GM21381 (cell line): ENCODE results near the gene RNASE12.
"Not testable (repeated sequence)": the region's sequence is repeated elsewhere in the genome, so short reads cannot be mapped to it uniquely, and the experiment has no call there.

Source experiments
- ATAC-seq: cut with Tn5 transposase; IDR thresholded peaks from one replicate; pipeline ENCODE4 v1.9.1; 2021; ENCODE audit warnings: mild to moderate bottlenecking, moderate library complexity; ENCODE audit not compliant: unreplicated experiment

RNASE12 gene

DNA sequence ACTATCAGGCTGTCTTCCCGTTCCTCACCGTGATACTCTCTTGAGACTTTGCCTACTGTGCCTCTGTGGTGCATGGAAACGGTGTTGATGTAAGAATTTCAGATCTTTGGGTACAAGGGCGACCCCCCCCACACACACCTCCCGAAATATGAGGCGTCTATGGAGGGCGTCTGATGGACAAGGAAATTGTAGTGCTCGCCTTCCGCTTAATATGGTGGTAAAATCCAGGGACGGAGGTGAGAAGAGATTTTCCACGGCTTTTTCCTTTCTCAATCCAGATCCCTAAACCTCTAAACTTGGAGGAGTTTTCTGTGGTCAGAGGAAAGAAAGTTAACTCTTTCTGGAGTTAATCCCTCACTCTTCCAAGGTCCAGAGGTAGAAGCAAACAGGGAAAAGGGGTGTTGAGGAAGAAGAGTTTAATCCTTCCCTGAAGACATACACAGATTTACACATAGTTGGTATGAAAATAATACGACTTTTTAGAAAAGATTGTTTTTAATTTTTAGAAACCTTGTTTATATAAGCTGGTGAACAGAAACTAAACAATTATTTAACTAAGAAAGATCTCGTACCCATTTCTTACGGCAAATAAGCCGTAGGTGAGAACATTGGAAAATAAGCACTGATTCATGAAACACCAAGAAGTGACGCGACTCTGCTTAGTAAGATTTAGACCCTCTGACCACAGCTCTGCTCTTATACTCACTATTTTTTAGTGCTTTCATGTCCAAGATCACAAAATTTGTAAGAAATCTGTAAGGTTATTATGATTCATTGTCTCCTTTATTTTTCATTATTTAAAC, 23.1 kb upstream of the RNASE12 start:
- ATAC-seq = peak; percentile 3

DNA sequence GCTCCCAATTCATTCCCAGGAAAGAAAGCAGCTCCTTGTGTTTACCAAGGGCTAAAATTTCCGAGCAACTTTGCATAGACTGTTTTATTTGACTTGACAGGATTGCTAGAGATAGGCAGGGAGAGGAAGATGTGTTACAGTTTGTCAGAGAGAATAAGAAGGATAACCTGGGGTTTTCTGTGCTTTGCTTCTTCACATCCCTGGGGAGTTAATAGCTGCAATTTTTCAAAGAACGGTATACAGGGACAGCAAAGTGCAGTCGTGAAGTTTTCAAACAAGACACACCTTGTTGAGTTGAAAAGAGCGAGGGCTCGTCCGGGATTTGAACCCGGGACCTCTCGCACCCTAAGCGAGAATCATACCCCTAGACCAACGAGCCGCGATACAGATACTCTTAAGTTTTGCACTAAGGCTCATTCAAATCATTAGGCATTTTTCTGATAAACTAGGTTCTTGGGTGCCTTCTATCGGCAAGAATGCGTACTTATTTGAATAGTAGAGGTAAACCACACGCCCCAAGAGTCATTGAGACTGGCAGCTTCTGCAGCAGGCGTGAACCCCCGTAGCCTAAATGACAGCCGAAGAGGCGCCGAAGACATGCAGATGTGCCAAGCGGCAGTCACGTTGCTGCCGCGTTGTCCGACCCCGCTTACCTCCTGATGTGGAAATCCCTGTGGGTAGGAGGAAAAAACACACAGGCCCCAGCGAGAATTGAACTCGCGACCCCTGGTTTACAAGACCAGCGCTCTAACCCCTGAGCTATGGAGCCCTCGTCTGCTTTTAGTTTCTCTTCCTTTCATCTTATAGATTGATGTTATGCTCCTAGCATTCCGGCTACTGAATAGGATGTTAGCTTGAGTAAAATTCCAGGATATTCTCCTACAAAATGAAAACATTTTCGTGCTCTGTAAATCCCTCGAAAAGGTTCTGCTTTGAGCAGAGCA, 22.2 kb upstream of the RNASE12 start:
- peak; percentile 62 for ATAC-seq

DNA sequence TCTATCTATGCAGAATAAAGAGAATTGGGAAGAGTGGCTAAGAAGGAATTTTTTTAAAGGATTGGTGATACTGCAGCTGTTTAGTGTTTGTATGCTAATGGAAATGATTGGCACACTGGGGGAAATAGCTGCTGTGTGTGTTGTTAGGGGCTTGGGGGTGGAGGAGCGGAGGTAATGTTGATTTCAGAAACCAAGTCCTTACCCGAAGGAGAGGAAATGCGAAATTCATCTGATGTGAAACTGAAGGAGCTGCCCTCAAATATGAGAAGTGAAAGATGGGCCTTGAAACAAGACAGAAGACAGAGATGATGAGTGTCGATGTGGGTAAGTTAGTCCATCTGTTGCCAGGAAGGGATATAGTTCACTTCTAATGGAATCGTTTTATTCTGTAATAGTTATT, 21.2 kb upstream of the RNASE12 start:
- ATAC-seq = no peak

DNA sequence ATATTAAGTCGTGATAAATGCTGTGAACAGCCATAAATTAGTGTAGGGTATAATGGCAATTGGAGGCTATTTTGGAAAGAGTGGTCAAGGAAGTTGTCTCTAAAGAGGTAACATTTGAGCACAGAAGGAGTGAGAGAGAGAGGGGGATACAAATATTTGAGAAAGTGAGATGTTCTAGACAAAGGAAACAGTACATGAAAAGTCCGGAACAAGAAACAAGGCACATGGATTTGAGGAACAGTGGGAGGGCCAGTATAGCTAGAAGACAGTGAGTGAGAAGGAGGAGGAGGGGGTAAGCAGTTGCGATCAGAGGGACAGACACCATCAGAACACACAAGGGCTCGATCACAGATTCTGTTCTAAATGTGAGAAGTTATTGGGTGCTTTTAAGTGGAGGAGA, 20.1 kb upstream of the RNASE12 start:
- ATAC-seq = no peak

DNA sequence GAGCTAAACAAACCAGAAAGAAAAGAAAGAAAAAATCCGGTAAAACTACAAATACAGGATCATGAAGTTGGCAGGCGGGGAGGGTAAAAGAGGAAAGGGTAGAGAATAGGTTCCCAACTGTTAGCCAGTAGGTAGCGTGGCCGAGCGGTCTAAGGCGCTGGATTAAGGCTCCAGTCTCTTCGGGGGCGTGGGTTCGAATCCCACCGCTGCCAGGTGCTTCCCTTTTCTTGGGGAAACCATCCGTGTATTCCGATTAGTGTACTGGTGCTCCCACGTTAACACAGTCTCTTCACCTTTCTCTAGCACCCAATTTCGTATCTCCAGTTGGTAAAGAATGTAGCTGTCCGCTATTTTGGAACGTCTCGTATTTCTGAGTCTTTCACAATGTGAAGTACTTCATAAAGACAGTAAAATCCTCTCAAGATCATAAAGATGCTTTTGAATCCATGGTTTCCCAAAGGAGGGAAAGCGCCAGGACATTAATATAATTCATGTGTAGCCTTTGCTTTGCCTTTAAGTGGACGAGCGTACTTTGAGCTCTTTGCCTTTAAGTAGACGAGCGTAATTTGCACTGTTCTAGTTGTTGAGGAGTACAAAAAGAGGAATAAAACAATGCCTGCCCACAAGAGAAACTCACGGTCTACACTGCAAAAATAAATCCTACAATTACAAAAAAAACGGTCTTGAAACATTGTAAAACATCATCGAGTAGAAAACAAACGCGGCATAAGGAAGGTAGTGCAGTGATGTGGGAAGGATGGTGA, 19.0 kb upstream of the RNASE12 start:
- ATAC-seq = no peak

DNA sequence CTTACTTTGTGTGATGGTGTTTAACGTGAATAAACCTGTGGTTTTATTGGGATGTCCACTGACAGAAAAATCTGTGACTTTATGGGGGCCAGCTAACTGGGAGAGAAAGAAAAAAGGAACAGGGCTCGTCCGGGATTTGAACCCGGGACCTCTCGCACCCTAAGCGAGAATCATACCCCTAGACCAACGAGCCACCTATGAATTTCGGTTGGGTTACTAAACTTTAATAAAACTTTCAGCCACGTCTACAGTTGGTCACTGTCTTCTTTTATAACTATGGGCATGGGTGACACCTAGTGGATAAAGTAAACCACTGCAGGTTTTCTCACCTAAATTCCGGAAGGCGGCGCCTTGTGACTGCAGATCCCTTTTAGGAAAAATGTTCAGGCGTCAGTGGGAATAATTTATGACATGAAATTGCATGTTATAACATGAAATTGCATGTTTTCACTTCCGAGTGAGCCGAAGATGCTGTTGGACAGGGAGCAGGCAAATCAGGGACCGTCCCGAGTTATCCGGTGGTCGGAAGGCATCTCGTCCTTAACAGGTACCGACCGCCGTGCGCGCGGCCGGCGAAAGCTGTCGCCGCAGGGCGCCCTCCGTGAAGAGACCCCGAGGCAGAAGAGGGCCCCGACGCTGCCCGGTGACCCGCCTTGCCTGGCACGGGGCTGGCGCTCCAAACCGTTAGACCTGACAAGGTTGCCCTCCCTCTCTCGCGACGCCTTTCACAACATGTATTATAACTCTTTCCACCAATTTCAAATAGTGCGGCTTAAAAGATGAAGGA, 18.2 kb upstream of the RNASE12 start:
- no peak for ATAC-seq

DNA sequence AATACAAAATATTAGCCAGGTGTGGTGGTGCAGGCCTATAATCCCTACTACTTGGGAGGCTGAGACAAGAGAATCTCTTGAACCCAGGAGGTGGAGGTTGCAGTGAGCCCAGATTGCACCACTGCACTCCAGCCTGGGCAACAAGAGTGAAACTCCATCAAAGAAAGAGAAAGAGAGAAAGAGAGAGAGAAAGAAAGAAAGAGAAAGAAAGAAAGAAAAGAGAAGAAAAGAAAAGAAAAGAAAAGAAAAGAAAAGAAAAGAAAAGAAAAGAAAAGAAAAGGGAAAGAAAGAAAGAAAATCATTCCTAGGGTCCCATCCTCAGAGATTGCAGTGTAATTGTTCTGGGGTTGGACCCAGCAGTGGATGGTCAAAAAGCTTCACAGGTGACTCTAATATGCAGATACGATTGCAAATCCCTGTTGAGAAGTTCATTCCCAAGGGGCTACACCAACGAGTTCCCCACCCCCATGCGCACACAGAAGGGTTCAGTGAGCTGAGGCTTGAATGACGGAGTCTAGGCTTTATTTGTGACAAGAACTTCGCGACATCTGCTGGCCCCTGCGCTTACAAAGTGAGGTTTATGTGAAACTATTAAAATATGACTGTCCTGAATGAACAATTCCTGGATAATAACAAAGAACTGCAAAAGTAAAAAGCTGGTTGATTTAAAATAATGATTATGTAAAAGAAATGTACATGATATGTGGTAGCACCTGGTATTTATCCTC, 17.4 kb upstream of the RNASE12 start:
- ATAC-seq = no peak

DNA sequence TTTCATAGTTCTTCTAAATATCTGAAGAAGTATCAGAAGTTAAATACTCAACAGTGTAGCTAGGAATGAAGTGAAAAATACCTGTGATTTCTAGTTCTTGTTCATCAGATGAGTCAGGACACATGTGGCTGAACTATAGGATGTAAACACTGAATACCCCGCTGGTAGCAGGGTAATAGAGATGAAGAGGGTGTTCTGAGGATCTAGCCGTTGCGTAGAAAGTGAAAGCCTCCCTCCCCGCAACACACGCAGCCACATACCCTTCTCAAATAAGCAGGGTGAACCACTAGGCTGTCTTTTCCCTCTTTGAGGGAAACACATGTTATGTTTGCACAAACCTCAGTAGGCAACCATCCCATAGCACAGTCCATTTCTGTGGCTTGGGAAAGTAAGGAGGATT, 16.4 kb upstream of the RNASE12 start:
- no peak for ATAC-seq

DNA sequence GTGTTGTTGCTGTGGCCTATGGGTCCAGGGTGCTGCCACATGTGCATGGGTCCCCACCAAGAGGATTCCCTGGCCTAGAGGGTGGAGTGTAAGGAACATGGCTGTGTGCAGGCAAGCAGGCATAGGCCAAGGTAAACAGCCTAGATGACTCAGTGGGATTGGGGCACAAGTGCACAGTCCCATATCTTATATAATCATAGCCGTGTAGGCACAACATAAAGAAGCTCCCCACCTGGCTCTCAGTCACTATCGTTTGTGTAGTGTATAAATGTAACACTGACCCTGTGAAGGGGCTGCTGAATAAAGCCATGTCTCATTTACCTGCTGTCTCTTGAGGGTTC, 15.7 kb upstream of the RNASE12 start:
- no peak for ATAC-seq

DNA sequence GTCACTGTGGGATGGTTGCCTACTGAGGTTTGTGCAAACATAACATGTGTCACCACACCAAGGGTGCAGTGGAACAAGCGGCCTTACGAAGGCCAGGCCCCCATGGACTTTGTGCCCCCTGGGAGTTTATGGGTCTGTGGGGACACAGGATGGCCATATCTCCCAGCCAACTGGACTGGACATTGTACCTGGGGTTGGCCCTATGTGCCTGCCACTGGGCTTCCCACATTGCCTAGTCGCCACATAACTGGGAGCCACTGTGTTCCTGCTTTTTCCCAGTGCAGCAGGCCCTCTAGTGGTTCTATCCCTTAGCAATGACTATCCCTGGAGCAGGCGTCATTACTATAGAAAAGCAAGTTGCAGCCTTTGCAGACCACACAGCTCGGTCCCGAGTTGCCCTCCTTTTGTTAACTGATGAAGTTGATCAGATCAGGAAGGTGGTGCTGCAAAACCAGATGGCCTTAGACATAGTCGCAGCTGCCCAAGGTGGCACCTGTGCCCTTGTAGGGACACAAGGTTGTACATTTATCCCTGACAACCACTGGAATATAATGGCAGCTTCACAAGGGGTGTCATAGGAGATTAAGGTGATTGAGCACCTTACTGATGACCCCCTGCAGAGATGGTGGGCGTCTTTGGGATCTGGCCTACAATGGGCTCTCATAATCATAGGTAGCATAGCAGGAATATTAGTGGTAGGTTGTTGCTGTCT, 15.2 kb upstream of the RNASE12 start:
- no peak for ATAC-seq

DNA sequence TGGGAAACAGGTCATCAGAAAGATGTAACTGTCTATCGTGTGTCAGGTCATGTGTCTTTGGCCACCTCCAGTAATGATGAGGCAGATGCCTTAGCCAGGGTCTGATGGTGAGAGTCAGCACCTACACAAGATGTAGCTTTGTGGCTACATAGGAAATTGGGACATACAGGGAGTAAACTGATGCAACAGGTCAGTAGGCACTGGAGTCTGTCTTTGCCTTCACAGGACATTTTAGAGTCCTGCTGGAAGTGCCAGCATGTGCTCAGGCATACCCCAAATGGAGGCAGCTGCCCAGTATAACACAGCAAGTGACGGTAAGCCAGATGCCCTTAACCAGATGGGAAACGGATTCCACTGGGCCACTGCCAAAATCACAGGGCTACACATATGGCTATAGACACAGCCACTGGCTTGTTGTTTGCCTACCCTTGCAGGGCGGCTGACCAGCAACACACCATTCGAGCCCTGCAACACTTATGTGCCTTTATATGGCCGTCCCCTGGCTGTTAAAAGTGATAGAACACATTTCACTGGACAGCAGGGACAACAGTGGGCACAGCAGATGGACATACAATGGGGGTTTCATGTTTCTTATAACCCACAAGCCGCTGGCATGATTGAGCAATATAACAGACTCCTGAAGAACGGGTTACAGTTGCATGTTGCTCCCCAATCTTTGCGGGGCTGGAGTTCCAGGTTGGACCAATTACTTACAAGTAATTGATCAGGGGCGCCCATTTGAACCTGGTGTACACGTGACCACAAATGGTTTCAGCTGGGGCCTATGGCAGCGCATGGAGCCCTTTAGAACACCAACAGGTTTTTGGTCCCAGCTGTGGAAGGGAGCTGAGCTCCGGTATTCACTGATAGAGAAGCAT, 12.9 kb upstream of the RNASE12 start:
- ATAC-seq = no peak

DNA sequence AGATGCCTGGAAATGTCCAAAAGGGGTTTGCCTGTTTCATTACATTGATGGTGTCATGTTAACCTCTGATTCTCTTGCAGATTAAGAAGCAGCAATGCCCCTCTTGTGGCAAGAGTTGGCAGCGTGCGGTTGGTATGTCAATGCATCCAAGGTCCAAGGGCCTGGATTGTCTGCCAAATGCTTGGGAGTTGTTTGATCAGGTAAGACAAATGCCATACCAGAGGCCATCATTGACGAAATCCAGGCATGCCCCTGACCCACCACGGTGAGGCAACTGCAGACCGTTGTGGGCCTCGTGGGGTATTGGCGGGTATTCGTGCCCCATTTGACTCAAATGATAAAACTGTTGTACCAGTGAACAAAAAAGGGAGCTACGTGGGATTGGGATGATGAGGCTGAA, 11.4 kb upstream of the RNASE12 start:
- ATAC-seq = no peak

DNA sequence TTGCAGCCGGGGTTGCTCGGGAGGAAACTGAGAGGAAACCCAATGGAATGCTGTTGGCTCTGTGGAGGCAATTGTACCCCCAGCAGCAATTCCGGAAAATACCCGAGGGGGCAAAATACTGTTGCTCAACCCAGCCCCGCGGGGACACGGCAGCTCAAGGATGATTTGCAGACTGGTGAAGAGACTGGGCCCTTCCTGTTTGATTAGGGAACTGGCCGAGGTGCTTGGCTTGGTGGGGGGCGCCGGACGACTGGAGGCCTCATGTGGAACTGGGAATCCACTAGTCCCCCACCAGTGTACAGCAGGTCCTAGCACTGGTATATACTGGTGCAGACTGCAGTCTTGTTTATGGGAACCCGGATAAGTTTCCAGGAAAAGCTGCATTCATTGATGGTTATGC, 10.3 kb upstream of the RNASE12 start:
- no peak for ATAC-seq

DNA sequence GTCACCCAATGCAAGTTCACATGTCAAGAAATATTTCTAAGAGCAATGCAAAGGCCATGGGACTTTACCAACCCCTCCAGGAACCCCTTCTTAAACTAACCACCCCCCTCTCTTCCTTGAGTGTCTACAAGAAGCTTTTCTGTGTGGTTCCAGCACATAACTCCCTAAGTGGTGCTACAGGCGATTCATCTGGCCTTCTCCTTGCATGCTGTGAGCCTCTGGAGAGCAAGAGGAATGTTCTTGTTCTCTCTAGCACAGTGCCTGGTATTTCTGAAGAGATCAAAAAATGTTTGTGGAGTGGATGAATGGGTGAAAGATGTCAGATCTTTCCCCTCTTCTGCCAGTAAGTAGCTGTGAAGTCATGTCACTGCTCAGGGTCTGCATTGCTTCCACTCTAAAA, 5.9 kb upstream of the RNASE12 start:
- ATAC-seq = no peak

DNA sequence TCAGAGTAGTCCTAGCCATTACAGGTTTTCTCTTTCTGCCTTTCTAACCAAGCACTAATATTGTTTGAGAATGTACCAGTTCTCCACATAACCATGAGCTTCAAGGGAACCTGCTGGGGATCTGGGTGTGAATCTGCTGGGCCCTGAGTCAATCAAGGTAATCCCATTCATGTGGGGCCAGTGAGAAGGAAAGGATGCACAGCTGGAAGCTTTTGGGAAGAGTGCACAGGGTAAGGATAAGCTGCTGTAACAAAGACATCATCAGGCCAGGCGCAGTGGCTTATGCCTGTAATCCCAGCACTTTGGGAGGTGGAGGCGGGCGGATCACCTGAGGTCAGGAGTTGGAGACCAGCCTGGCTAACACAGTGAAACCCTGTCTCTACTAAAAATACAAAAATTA, 4.5 kb upstream of the RNASE12 start:
- not testable (repeated sequence) for ATAC-seq

DNA sequence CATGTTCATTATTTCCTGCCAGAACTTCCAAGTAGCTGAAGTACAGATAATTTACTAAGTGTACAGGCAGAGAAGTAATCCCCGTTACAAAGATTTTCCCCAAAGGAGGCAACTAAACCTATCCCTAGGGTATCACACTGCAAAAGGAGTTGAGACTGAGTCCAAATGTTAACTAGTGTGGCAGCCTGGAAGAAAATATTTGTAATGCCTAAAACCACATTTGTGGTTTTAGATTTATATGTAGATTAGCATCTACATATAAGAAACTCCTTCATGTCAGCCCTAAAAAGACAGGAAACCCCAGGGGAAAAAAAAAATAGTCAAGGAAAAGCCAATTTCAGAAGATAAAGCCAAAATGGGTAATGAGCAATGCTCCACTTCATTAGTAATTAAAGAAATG, 1.4 kb upstream of the RNASE12 start:
- ATAC-seq = no peak

DNA sequence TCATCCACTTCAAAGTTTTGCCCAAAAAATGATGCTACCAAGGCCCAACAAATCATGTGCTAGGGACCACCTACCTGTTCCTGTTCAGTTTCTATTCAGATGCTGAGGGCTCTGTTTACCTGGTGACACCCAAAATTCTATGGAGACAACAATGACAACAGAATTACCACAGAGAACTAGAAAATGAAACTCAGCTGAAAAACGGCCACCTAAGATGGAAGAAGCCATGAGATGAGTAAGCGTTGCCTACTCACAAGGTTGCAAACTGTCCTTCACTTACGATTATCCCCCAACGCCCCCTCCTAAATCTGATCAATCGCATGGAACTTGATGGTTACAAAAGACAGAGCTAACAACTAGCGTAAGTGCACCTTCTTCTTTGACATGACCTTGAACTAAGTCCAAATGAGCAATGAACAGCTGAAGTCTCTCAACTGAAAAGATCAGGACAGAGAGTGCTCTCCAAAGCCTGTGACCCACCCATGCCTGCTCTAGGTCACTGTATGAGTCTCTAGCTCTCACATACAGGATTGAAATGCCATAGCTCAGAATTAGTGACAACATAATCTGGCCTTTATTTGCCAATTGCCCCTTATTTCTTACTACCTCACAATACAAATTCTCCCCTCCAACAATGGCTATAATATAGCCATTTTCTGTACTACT, 3.6 kb downstream of the RNASE12 start, which contains the start of gene RNASE11:
RNASE11 (minus strand) TSS at position 513 of the 666 bp plus-strand sequence.
- ATAC-seq = no peak

DNA sequence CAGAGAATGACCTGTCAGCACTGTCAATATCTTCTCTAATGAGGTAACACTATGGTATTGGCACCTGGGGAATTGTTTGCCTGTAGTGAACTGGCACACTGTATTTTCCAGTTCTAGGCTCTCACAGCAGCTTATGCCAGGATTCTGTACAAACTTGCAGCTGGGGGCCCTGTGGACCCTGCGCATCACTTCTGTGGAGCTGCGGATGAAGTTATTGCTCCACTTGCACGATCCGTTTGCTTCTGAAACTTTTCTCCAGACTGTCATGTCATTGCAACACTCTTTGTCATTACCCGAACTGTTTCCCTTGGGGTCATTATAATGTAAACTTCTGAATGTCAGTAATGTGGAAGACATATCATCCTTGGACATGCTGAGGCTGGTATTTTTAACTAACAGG, 7.3 kb downstream of the RNASE12 start:
- no peak for ATAC-seq
